ENCODE data around the gene VAPB.

GRCh38 chr20:58340853-58341252, 48.2 kb upstream of the VAPB start:
- no peak for TF ChIP-seq CTCF (IDR thresholded peaks at IDR 0.05)
- no peak for TF ChIP-seq POLR2A (IDR thresholded peaks at IDR 0.05)
